Gastrocnemius medialis (tissue), 4 donors: ENCODE measurements around the gene TNFRSF13B.

Experiments used
- CTCF ChIP-seq, 5 experiments: fragments of 450-650 bp in 3 of 5; fragments of 200-600 bp in 2 of 5; sonication (generic) in 2 of 5; IDR thresholded peaks in 4 of 5; conservative IDR thresholded peaks in 1 of 5; 1 replicate in 4 of 5; 2 replicates in 1 of 5; pipeline ENCODE4 v1.5.1; 2016 to 2019; ENCODE audit warnings: antibody characterized with exemption in 5 of 5, mild to moderate bottlenecking in 3 of 5, moderate library complexity in 3 of 5
- POLR2A ChIP-seq, 2 donors: fragments of 450-650 bp; IDR thresholded peaks; one replicate each; pipeline ENCODE4 v1.6.1; 2017; ENCODE audit warnings: antibody characterized with exemption in 2 of 2, mild to moderate bottlenecking in 2 of 2, moderate library complexity in 2 of 2

- TF ChIP-seq CTCF (IDR thresholded peaks at IDR 0.05 in 4 of 5, conservative IDR thresholded peaks at IDR 0.05 in 1 of 5), result no peak
- TF ChIP-seq POLR2A (IDR thresholded peaks at IDR 0.05), result no peak
Measured at GRCh38 chr17:16977932-16978331, 6.0 kb upstream of the TNFRSF13B start.
